OCI-LY1 (cell line): Measurements from ENCODE around the gene PHLDB2.

ENCODE experiments used
- H2AFZ ChIP-seq: fragments of 200-600 bp; sonication (generic), shearing (Covaris generic); 2 replicates; pipeline ENCODE4 v1.6.0; 2014; ENCODE audit warnings: antibody characterized with exemption, mild to moderate bottlenecking, low read length
- H3F3A ChIP-seq: fragments of 200-600 bp; sonication (generic), shearing (Covaris generic); 2 replicates; pipeline ENCODE4 v1.6.0; 2014; ENCODE audit warnings: mild to moderate bottlenecking, antibody characterized with exemption, low read length, moderate library complexity; ENCODE audit not compliant: insufficient read depth
- H3K27ac ChIP-seq: fragments of 200-600 bp; sonication (generic); 2 replicates; pipeline ENCODE4 v1.5.1; 2014; ENCODE audit warnings: low read length, mixed run types, mild to moderate bottlenecking, low read depth; ENCODE audit not compliant: poor library complexity, severe bottlenecking
- H3K27me3 ChIP-seq: fragments of 200-600 bp; sonication (generic); 2 replicates; pipeline ENCODE4 v1.6.0; 2014; ENCODE audit warnings: antibody characterized with exemption, mild to moderate bottlenecking, low read length, moderate library complexity; ENCODE audit not compliant: insufficient read depth
- H3K36me3 ChIP-seq: fragments of 200-600 bp; sonication (generic); 2 replicates; pipeline ENCODE4 v1.6.1; 2014; ENCODE audit warnings: mild to moderate bottlenecking, antibody characterized with exemption, low read length, moderate library complexity, mixed read lengths; ENCODE audit not compliant: insufficient read depth
- H3K4me1 ChIP-seq: fragments of 200-600 bp; sonication (generic); 2 replicates; pipeline ENCODE4 v1.5.1; 2014; ENCODE audit warnings: mild to moderate bottlenecking, low read length, moderate library complexity; ENCODE audit not compliant: insufficient read depth, severe bottlenecking
- H3K4me2 ChIP-seq: fragments of 200-600 bp; sonication (generic), shearing (Covaris generic); 2 replicates; pipeline ENCODE4 v1.6.1; 2014; ENCODE audit warnings: low read length
- H3K4me3 ChIP-seq: fragments of 200-600 bp; sonication (generic); 2 replicates; pipeline ENCODE4 v1.5.1; 2014; ENCODE audit warnings: low read length, low read depth, mild to moderate bottlenecking, mixed read lengths; ENCODE audit not compliant: poor library complexity, severe bottlenecking
- H3K79me2 ChIP-seq: fragments of 200-600 bp; shearing (Covaris generic); 2 replicates; pipeline ENCODE4 v1.6.1; 2016; ENCODE audit warnings: mixed run types, low read length, mixed read lengths; ENCODE audit not compliant: insufficient read depth
- H3K9ac ChIP-seq: fragments of 200-600 bp; sonication (generic), shearing (Covaris generic); 2 replicates; pipeline ENCODE4 v1.6.1; 2014; ENCODE audit warnings: mild to moderate bottlenecking, low read length, mixed read lengths
- H3K9me2 ChIP-seq: fragments of 200-600 bp; sonication (generic), shearing (Covaris generic); 2 replicates; pipeline ENCODE4 v1.6.1; 2014; ENCODE audit warnings: low read depth, mild to moderate bottlenecking, low read length, mixed read lengths
- H3K9me3 ChIP-seq: fragments of 200-600 bp; shearing (Covaris generic); 2 replicates; pipeline ENCODE4 v1.6.1; 2014; ENCODE audit warnings: low read length, mixed read lengths
- H4K20me1 ChIP-seq: fragments of 200-600 bp; sonication (generic), shearing (Covaris generic); 2 replicates; pipeline ENCODE4 v1.6.0; 2016; ENCODE audit warnings: mild to moderate bottlenecking, low read length; ENCODE audit not compliant: insufficient read depth
- CTCF ChIP-seq: fragments of 200-600 bp; sonication (generic), shearing (Covaris generic); IDR thresholded peaks from 2 replicates; pipeline ENCODE4 v1.5.1; 2017; ENCODE audit warnings: mild to moderate bottlenecking, antibody characterized with exemption, low read length, moderate library complexity, mixed read lengths
- EZH2 ChIP-seq: fragments of 200-600 bp; sonication (generic), shearing (Covaris generic); IDR thresholded peaks from 2 replicates; pipeline ENCODE4 v1.8.0; 2017; ENCODE audit warnings: borderline replicate concordance, mixed run types, mild to moderate bottlenecking, antibody characterized with exemption, low read length, moderate library complexity, mixed read lengths

PHLDB2 gene

GRCh38 chr3:111862974-111863373, 3.9 kb downstream of the PHLDB2 start:
- Histone ChIP-seq H3K9me2 (no peaks in the 10 kb centered on the region), H3F3A (no peaks in the 10 kb centered on the region), H2AFZ (no peak overlapping the region), H3K27ac (no peak overlapping the region), H3K4me3 (no peak overlapping the region), H3K9me3 (no peaks in the 10 kb centered on the region), H4K20me1 (no peaks in the 10 kb centered on the region), H3K4me1 (peaks cover 11% of the 10 kb centered on the region), H3K79me2 (no peaks in the 10 kb centered on the region), H3K36me3 (no peaks in the 10 kb centered on the region), H3K4me2 (no peak overlapping the region), H3K9ac (no peak overlapping the region), H3K27me3 (no peaks in the 10 kb centered on the region)
- TF ChIP-seq CTCF (no peak), EZH2 (no peak)

- H3K4me1 ChIP-seq = peaks cover 11% of the 10 kb centered on the region
- H2AFZ ChIP-seq = no peak overlapping the region
- no peaks in the 10 kb centered on the region for H4K20me1 ChIP-seq
- no peaks in the 10 kb centered on the region for H3F3A ChIP-seq
- no peak overlapping the region for H3K9ac ChIP-seq
- H3K27me3 ChIP-seq = no peaks in the 10 kb centered on the region
- TF ChIP-seq EZH2 (no peak), CTCF (no peak)
- H3K9me3 ChIP-seq = no peaks in the 10 kb centered on the region
- no peaks in the 10 kb centered on the region for H3K79me2 ChIP-seq
- H3K4me3 ChIP-seq = no peak overlapping the region
- no peaks in the 10 kb centered on the region for H3K9me2 ChIP-seq
- H3K4me2 ChIP-seq = no peak overlapping the region
- H3K36me3 ChIP-seq = no peaks in the 10 kb centered on the region
- H3K27ac ChIP-seq = no peak overlapping the region
These were observed 5.1 kb downstream of the PHLDB2 start for GRCh38 chr3:111863942-111864694.

GRCh38 chr3:111864821-111865656, 6.0 kb downstream of the PHLDB2 start:
- Histone ChIP-seq H3K4me2 (no peak overlapping the region), H3K9me2 (no peaks in the 10 kb centered on the region), H3K4me3 (no peak overlapping the region), H2AFZ (no peak overlapping the region), H4K20me1 (no peaks in the 10 kb centered on the region), H3K9ac (no peak overlapping the region), H3K4me1 (peaks cover 9% of the 10 kb centered on the region), H3K27me3 (no peaks in the 10 kb centered on the region), H3K27ac (no peak overlapping the region), H3K36me3 (no peaks in the 10 kb centered on the region), H3K79me2 (no peaks in the 10 kb centered on the region), H3F3A (no peaks in the 10 kb centered on the region), H3K9me3 (no peaks in the 10 kb centered on the region)
- TF ChIP-seq EZH2 (no peak), CTCF (no peak; the same call in 1 of the 2 replicates)
